Stomach (tissue), 9 donors: Measurements from ENCODE around the gene XIAP. TPM values are rescaled to one million over a fixed set of nuclear protein-coding genes. Genes with fewer than 3 reads are reported as not detected.
A peak's percentile ranks its signal among the peaks of the same experiment; 100 is the strongest.

Experiments
- DNase-seq, 2 donors: peaks; one replicate each; pipeline versions ENCODE4 v3.0.0 to v3.0.0-alpha.2; 2013 to 2019
- H3K27ac ChIP-seq, 5 donors: fragments of 200-600 bp in 4 of 5; sonication (generic) in 4 of 5; one replicate each; pipeline ENCODE4 v1.5.1; 2013 to 2019; ENCODE audit warnings: mild to moderate bottlenecking in 1 of 5, moderate library complexity in 1 of 5
- H3K27me3 ChIP-seq, 3 donors: fragments of 200-600 bp; sonication (generic); one replicate each; pipeline ENCODE4 v1.5.1; 2017 to 2019; ENCODE audit warnings: mixed run types in 1 of 3
- H3K36me3 ChIP-seq, 4 donors: fragments of 200-600 bp; sonication (generic); 1 replicate in 3 of 4; 2 replicates in 1 of 4; pipeline ENCODE4 v1.5.1; 2016 to 2019
- H3K4me1 ChIP-seq, 4 donors: fragments of 200-600 bp; sonication (generic); one replicate each; pipeline ENCODE4 v1.5.1; 2016 to 2019
- H3K4me3 ChIP-seq, 4 donors: fragments of 200-600 bp; sonication (generic) in 3 of 4; one replicate each; pipeline ENCODE4 v1.5.1; 2016 to 2019; ENCODE audit warnings: mild to moderate bottlenecking in 1 of 4
- H3K9me3 ChIP-seq, 4 donors: fragments of 200-600 bp; sonication (generic); one replicate each; pipeline ENCODE4 v1.5.1; 2016 to 2019
- EP300 ChIP-seq: sonication (generic); formaldehyde crosslinking; IDR thresholded peaks from one replicate; pipeline ENCODE4 v1.6.1; 2017; ENCODE audit warnings: antibody characterized with exemption
- POLR2A ChIP-seq, 4 donors: fragments of 450-650 bp; IDR thresholded peaks; one replicate each; pipeline ENCODE4 v1.6.1; 2016; ENCODE audit warnings: antibody characterized with exemption in 4 of 4, control low read depth in 2 of 4, mild to moderate bottlenecking in 1 of 4, moderate library complexity in 1 of 4
- POLR2AphosphoS5 ChIP-seq, 3 donors: sonication (generic); formaldehyde crosslinking; IDR thresholded peaks; one replicate each; pipeline ENCODE4 v1.6.1; 2016; ENCODE audit warnings: antibody characterized with exemption in 3 of 3
- WGBS, 5 donors: extraction: QIAGEN DNeasy Blood & Tissue Kit in 3 of 5; methylation state at CpG; one replicate each; pipeline versions ENCODE4 v1.1.5 to v1.1.7; 2013 to 2018; 5-methylcytosine and 5-hydroxymethylcytosine counted together
- intact Hi-C: fragments of 100-400 bp; cut with DNase I; formaldehyde crosslinking; loops from one replicate; pipeline ENCODE4 v1.15.1; 2023; ENCODE audit warnings: low total_unique reads
- polyA plus RNA-seq, 3 donors: library from polyadenylated mRNA; stranded (reverse); fragments of 200-250 nt; gene quantifications; one replicate each; pipeline ENCODE4 v1.2.3, GENCODE V29; 2013
- small RNA-seq, 4 donors: library from RNA; depleted of rRNA; stranded (forward); fragments of <200 nt; gene quantifications; one replicate each; pipeline ENCODE3, GENCODE V24; 2016
- total RNA-seq, 5 donors: library from RNA; depleted of rRNA; stranded (reverse); fragments of >200 nt; gene quantifications; one replicate each; pipeline versions ENCODE4 v1.1.0 to v1.2.3, GENCODE V29; 2014 to 2016
- TF ChIP-seq, protein P1 (sequence below), 7 experiments: fragments of 450-650 bp in 4 of 7; fragments of 200-600 bp in 3 of 7; sonication (generic) in 3 of 7; IDR thresholded peaks; one replicate each; pipeline ENCODE4 v1.5.1; 2016 to 2019; ENCODE audit warnings: antibody characterized with exemption in 7 of 7, control low read depth in 2 of 7, mild to moderate bottlenecking in 1 of 7
- donor health status: healthy with polysubstance abuse.
- donor health status: Bipolar disorder and iron deficiency.
- donor health status: healthy.

Gene XIAP
- total and polyA plus RNA-seq, 8 donors: 5.0 to 47.2 (median 10.3) TPM

DNA sequence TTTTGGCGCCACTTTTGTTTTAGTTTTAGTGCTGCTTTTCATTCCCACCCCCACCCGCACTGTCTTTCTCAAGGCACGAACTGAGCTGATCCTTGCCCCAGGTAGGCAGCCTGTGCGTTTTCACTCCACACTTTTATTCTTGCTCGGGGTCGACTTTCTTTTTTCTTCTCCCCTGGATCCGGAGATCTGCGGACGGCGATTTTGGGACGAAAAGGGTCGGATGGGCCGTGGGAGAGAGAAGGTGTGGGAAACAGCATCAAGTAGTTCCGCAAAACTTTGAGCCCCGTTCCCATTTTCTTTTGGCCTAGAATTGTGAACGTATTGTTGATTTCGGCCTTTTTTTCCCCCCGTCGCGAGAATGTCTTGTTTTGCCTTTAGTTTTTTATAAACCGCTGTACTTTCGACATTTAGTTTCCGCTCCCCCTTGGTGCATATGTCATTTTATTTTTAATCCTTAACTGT, 102.2 kb downstream of the XIAP start:
- DNase-seq: no peak
- 0 to 39% (median 6%) methylated on average over 19 to 23 of the region's 23 CpGs for WGBS, 5 donors
- TF ChIP-seq POLR2A (IDR thresholded peaks at IDR 0.05): no peak
- TF ChIP-seq, protein P1, sequence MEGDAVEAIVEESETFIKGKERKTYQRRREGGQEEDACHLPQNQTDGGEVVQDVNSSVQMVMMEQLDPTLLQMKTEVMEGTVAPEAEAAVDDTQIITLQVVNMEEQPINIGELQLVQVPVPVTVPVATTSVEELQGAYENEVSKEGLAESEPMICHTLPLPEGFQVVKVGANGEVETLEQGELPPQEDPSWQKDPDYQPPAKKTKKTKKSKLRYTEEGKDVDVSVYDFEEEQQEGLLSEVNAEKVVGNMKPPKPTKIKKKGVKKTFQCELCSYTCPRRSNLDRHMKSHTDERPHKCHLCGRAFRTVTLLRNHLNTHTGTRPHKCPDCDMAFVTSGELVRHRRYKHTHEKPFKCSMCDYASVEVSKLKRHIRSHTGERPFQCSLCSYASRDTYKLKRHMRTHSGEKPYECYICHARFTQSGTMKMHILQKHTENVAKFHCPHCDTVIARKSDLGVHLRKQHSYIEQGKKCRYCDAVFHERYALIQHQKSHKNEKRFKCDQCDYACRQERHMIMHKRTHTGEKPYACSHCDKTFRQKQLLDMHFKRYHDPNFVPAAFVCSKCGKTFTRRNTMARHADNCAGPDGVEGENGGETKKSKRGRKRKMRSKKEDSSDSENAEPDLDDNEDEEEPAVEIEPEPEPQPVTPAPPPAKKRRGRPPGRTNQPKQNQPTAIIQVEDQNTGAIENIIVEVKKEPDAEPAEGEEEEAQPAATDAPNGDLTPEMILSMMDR (IDR thresholded peaks at IDR 0.05): no peak
- TF ChIP-seq POLR2AphosphoS5 (IDR thresholded peaks at IDR 0.05): no peak
- TF ChIP-seq EP300: no peak
- Histone ChIP-seq H3K4me1 (peaks cover 0 to 24% (median 11%) of the 10 kb centered on the region in 4 donors), H3K9me3 (no peaks in the 10 kb centered on the region), H3K36me3 (no peaks in the 10 kb centered on the region), H3K4me3 (peak overlapping the region; percentile 60 to 68 (median 64)), H3K27ac (peak overlapping the region; percentile 96 to 98 (median 97)), H3K27me3 (no peaks in the 10 kb centered on the region)
- intact Hi-C loops: no loop called here

DNA sequence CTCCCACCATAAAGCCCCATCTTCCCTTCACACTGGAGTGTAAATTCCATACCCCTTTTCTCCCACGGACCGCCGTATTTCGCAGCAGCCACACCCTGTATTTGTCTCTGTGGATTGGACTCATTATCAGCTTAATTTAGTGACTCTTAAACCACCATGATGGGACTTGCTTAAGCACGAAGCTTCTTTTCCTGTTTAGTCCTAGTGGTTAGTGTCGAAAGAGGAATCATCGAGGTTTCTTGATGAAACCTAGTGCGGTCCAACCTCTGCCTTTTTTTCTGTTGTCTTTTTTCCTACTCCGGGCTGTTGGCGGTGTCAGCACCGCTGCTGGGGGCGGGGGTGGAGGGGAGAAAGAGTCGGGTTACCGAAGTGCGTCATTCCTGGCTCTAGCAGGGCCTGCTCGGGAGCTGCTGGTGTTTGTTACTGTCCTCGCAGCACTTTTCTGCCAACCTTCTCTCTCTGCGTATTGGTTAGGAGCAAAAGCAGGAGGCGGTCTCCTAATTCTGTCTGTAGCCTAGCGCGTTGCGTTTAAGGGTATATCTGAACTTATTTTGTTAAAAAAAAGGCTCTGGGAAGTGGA, 103.0 kb downstream of the XIAP start:
- intact Hi-C loops: no loop called here
- peak; percentile 88 to 96 for DNase-seq

More for the DNA sequence above, 103.0 kb downstream of the XIAP start:
- peak in 2 of 4 donors; percentile 66 to 67 for TF ChIP-seq POLR2A (IDR thresholded peaks at IDR 0.05)
- TF ChIP-seq POLR2AphosphoS5 (IDR thresholded peaks at IDR 0.05): peak; percentile 43 to 83 (median 82)
- TF ChIP-seq, protein P1 (IDR thresholded peaks at IDR 0.05): no peak
- TF ChIP-seq EP300: no peak
- H3K9me3 ChIP-seq: no peaks in the 10 kb centered on the region
- 0 to 31% (median 4%) methylated on average over 17 to 22 of the region's 22 CpGs for WGBS, 5 donors
- no peaks in the 10 kb centered on the region for H3K36me3 ChIP-seq
- peak overlapping the region; percentile 60 to 68 (median 64) for H3K4me3 ChIP-seq
- H3K27me3 ChIP-seq: no peaks in the 10 kb centered on the region
- peaks cover 0 to 31% (median 12%) of the 10 kb centered on the region in 4 donors for H3K4me1 ChIP-seq
- H3K27ac ChIP-seq: peak overlapping the region; percentile 86 to 98 (median 97)

Small RNA genes lying within 50 kb of the gene (small RNA-seq; reads per million reads assigned to genes)
- gene RF00019 (0 reads per million in 4 donors), gene RN7SL190P (0 reads per million in 4 donors), gene RNU6-122P (0 reads per million in 4 donors)

Other genes with a start within 250 kb of the XIAP start
- gene THOC2, start 127.0 kb upstream of the XIAP start, total RNA-seq: 100 to 1,000 TPM in 4 of 5 donors, 10 to 100 TPM in 1; 57.9 to 217 (median 173) TPM
- 100 to 1,000 TPM in 1 of 3 donors, 10 to 100 TPM in 2; 17.7 to 155 (median 38.1) TPM for gene THOC2, start 127.0 kb upstream of the XIAP start, polyA plus RNA-seq
- 100 to 1,000 TPM in 1 of 5 donors, 10 to 100 TPM in 4; 11.6 to 175 (median 32.6) TPM for gene STAG2, start 101.7 kb downstream of the XIAP start, total RNA-seq
- gene STAG2, start 101.7 kb downstream of the XIAP start, polyA plus RNA-seq: 10 to 100 TPM; 11.1 to 21.5 (median 16.8) TPM